Upper lobe of left lung (tissue), 4 donors: ENCODE results near the gene GRK1.

Source experiments
- CTCF ChIP-seq, 6 experiments: fragments of 450-650 bp in 4 of 6; fragments of 200-600 bp in 2 of 6; sonication (generic) in 2 of 6; IDR thresholded peaks; one replicate each; pipeline ENCODE4 v1.5.1; 2016 to 2019; ENCODE audit warnings: antibody characterized with exemption in 6 of 6
- POLR2AphosphoS5 ChIP-seq, 2 donors: sonication (generic); formaldehyde crosslinking; IDR thresholded peaks; one replicate each; pipeline ENCODE4 v1.5.1; 2017; ENCODE audit warnings: antibody characterized with exemption in 2 of 2

DNA sequence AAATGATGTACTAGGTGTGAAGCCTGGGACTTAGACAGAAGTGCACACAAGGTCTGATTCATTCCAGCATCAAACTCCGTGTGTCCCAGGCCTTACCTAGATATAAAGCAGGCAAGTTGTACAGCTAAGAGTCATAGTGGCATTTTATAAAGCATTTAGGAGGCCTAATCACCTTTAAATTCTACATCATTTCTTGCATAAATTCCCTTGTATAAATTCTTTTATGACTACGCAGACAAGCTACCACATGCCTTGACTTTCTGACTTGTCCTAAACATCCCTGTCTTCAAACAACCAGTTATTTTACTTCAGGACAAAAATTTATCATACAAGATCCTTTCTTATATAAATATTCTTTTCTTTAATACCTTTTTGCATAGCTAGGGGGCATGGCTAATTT, 114.6 kb downstream of the GRK1 start:
- TF ChIP-seq POLR2AphosphoS5 (IDR thresholded peaks at IDR 0.05) (no peak), CTCF (IDR thresholded peaks at IDR 0.05) (no peak)
